Left forelimb (tissue), 1 donor: ENCODE measurements around the gene FH.

Experiments used
- DNase-seq: peaks from one replicate; pipeline ENCODE4 v3.0.0-alpha.2; 2018; ENCODE audit warnings: low spot score

The FH gene

DNA sequence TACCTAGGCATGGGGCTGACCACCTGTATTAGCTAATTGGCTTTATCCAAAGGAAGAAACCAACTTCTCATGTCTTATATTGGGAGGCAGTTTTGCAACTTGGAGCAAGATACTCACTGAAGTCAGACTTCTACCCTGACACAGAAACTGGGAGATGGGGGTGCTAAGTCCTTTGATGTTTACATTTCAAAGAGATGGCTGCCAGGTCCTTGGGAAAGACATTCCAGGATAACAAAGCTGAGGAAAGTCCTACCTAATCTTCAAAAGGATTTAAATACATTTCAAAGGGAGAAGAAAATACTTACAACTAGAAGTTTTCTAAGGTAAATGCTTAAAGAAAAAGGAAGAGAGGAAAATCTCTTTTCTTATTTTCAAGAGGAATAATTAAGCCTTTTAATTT is 62.1 kb downstream of the FH start:
- DNase-seq = no peak

GRCh38 chr1:241456743-241457142 is 62.8 kb downstream of the FH start:
- no peak for DNase-seq

DNA sequence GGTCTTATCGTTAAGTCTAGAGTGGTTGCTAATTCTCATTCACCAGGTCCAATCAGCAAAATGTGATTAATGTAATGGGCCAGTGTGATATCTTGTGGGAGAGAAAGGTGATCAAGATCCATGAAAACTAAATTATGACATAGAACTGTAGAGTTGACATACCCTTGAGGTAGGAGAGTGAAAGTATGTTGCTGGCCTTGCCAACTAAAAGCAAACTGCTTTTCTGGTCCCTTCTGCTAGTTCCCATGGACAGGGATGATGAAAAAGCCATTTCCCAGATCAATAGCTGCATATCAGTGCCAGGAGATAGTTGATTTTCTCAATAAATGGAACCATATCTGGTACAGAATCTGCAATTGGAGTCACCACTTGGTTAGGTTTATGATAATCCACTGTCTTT is 65.8 kb downstream of the FH start:
- no peak for DNase-seq

DNA sequence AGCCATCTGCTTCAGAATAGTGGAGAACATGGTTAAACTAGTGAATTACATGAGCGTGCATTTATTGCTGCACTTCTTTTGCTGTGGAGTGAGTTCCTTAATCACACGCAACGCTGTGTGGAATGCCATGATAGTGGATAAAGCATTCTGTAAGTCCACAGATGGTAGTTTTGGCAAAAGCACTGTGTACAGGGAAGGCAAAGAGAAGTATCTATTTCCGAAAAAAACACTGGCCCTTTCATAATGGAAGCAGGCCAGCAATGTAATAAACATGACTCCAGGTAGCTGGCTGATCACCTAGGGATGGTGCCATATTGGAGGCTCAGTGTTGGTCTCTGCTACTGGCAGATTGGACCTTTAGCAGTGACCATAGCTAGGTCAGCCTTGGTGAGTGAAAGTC is 67.6 kb downstream of the FH start:
- no peak for DNase-seq
